ENCODE results near the gene RFX3.

The RFX3 gene

DNA sequence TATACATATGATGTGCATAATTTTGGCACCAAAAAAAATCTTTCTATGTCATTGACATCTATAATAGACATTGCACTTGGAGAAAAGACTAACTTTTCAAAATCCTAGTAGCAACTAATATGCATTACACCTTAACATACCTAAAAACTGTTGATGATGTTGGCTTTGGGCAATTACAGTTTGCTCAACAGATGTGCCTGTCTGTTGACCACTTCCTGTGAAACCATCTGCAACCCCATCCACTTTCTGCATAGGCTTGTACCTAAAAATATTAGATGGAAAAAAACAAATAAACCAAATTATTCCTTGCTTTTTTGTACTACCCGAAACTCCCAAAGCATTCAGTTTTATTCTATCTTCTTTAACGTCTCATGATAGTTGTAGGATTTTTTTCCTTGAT, 248.6 kb downstream of the RFX3 start:
- no peak overlapping the region for H3K4me3 ChIP-seq (ENCODE audit: low read depth, low read length)
- TF ChIP-seq, protein P1, sequence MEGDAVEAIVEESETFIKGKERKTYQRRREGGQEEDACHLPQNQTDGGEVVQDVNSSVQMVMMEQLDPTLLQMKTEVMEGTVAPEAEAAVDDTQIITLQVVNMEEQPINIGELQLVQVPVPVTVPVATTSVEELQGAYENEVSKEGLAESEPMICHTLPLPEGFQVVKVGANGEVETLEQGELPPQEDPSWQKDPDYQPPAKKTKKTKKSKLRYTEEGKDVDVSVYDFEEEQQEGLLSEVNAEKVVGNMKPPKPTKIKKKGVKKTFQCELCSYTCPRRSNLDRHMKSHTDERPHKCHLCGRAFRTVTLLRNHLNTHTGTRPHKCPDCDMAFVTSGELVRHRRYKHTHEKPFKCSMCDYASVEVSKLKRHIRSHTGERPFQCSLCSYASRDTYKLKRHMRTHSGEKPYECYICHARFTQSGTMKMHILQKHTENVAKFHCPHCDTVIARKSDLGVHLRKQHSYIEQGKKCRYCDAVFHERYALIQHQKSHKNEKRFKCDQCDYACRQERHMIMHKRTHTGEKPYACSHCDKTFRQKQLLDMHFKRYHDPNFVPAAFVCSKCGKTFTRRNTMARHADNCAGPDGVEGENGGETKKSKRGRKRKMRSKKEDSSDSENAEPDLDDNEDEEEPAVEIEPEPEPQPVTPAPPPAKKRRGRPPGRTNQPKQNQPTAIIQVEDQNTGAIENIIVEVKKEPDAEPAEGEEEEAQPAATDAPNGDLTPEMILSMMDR (IDR thresholded peaks at IDR 0.05; ENCODE audit: borderline replicate concordance, insufficient read depth, low read depth, low read length): no peak

DNA sequence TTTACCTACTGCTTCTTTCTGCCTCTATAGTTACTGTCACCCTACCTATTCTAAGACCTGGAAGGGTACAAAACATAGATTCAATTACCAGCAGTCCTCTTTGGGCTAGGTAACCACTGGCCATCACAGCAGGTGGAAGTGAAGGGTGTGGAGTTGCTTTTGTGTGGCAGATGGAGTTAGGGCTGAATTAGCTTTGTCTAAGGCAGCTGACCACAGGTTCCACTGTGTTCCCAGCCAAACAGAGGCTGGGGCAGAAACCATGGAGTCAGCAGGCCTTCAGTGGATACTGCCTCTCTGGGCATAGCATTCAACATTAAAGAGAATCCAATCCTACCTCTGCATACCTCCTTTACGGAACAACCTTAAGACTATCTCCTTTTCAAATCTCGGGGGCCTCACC, 254.2 kb downstream of the RFX3 start:
- TF ChIP-seq, protein P1 (IDR thresholded peaks at IDR 0.05; ENCODE audit: borderline replicate concordance, insufficient read depth, low read depth, low read length): no peak

DNA sequence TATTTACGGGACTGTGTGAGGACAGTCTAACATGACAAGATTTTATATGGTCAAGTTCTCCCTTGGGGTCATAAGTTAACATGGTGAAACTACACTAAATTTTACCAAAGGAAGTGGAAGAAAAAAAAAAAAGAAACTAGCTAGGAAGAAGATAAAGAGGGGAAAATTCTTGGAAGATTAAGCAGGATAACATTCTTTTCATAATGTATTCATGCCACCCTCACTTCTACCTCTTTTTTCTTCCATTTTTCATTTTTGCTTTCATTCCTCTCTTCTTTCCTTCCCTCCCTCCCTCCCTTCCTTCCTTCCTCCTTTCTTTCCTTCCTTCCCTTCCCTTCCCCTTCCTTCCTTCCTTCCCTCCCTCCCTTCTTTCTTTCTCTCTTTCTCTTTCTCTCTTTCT, 254.6 kb downstream of the RFX3 start:
- TF ChIP-seq, protein P1 (IDR thresholded peaks at IDR 0.05; ENCODE audit: borderline replicate concordance, insufficient read depth, low read depth, low read length): no peak
- no peak overlapping the region for H3K4me3 ChIP-seq (ENCODE audit: low read depth, low read length)

More for the DNA sequence above, 254.2 kb downstream of the RFX3 start:
- no peak overlapping the region for H3K4me3 ChIP-seq (ENCODE audit: low read depth, low read length)

DNA sequence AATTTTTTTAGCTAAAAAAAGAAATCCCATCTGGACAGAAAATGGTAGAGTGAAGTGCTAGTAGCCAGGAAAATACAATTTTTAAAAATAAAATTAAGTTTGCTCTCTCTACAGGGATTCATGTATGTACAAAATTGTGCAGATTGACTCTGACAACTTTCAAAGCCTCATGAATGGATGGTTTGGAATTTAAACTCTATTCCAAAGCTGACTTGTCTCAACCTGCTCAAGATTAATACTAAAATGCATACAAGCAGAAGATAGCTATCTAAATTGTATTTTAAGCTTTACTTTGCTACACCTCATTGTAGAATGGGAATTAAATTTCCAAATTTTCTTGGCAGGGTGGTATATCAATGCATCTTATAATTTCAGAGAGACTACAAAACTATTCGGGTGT, 257.6 kb downstream of the RFX3 start:
- H3K4me3 ChIP-seq (ENCODE audit: low read depth, low read length): no peak overlapping the region
- TF ChIP-seq, protein P1 (IDR thresholded peaks at IDR 0.05; ENCODE audit: borderline replicate concordance, insufficient read depth, low read depth, low read length): no peak

DNA sequence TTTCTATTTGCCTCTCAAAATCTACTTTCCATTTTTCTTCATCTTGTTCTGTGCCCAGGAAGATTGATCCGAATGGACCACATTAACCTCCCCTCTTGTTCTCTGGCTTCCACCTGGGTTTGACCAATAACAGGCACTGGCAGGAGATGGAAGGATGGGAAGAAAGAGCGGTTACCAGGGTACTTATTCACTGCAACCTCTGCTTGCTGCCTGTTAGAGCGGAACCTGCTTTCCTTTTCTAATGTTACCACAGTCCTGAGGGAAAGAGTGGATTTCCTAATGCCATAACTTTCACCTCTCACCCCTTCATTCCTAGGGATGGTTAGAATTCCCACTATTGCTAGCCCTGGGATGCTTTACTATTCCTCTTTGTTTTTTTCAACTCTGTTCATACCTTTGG, 262.1 kb downstream of the RFX3 start:
- H3K4me3 ChIP-seq (ENCODE audit: low read depth, low read length): no peak overlapping the region
- TF ChIP-seq, protein P1 (IDR thresholded peaks at IDR 0.05; ENCODE audit: borderline replicate concordance, insufficient read depth, low read depth, low read length): no peak

DNA sequence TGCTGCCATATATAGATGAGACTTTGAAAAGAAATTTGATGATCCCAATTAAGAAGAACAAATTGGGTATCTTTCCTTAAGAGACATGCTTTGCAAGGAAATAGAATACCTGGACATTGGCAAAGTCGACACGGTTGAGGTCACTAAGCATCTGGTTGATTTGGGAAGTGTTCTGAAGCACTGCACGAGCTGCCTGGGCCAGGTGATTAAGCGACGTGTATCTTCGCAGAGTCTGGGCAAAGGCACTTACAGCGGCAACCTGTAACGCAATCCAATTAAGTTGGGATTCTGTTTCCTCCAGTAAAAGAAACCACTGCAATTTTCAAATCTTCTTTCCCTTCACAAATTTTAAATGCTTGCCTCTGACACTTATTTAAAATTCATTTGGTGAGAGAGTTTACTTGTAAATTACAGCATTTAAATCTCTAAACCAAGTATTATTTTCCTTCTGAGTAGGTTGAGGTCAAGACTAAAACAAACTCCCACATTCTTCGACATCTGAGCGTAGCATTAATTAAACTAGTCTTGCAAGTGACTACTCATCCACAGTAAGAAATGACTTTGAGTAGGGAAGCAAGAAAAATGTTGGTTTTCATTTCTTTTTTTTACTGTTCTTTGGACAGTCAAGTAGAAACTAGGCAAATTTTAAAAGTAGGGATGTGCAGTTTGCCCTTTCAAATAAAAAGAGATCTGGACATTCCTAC, 262.8 kb downstream of the RFX3 start:
- no peak overlapping the region for H3K4me3 ChIP-seq (ENCODE audit: low read depth, low read length)
- TF ChIP-seq, protein P1 (IDR thresholded peaks at IDR 0.05; ENCODE audit: borderline replicate concordance, insufficient read depth, low read depth, low read length): no peak

DNA sequence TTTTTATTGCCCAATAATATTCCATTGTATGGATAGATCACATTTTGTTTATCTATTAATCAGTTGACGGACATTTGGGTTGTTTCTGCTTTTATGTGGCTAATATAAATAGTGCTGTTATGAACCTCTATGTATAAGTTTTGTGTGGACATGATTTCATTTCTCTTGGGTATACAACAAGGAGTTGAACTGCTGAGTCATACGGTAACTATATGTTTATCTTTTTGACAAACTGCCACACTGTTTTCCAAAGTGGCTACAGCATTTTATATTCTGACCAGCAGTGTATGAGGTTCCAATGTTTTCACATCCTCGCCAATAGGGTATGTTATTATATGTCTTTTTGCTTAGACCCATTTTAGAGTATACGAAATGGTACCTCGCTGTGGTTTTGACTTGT, 264.3 kb downstream of the RFX3 start:
- H3K4me3 ChIP-seq (ENCODE audit: low read depth, low read length): no peak overlapping the region
- TF ChIP-seq, protein P1 (IDR thresholded peaks at IDR 0.05; ENCODE audit: borderline replicate concordance, insufficient read depth, low read depth, low read length): no peak

Data from GM12875 (cell line).